Cardiac muscle cell (in vitro differentiated cells and primary cell): Measurements from ENCODE around the gene ETV4. TPM values are rescaled to one million over a fixed set of nuclear protein-coding genes. Genes with fewer than 3 reads are reported as not detected.

Experiments
- DNase-seq, 2 donors: peaks; one replicate each; pipeline versions ENCODE4 v3.0.0 to v3.0.0-alpha.2; 2010 to 2017; ENCODE audit warnings: low read depth in 1 of 2, low spot score in 1 of 2
- H3K27ac ChIP-seq: fragments of 200-600 bp; sonication (generic); 2 replicates; pipeline ENCODE4 v1.5.1; 2016
- H3K27me3 ChIP-seq: fragments of 200-600 bp; sonication (generic); 2 replicates; pipeline ENCODE4 v1.6.0; 2016; ENCODE audit warnings: control low read depth
- H3K36me3 ChIP-seq: fragments of 200-600 bp; sonication (generic); 2 replicates; pipeline ENCODE4 v1.5.1; 2016; ENCODE audit warnings: control low read depth
- H3K4me1 ChIP-seq: fragments of 200-600 bp; sonication (generic); 2 replicates; pipeline ENCODE4 v1.8.1; 2017; ENCODE audit warnings: low read depth, mild to moderate bottlenecking, mixed run types
- H3K4me3 ChIP-seq: fragments of 200-600 bp; sonication (generic); 2 replicates; pipeline ENCODE4 v1.5.1; 2016; ENCODE audit warnings: mild to moderate bottlenecking
- H3K9me3 ChIP-seq: fragments of 200-600 bp; sonication (generic); 2 replicates; pipeline ENCODE4 v1.5.1; 2017; ENCODE audit warnings: low read depth, mild to moderate bottlenecking, control low read depth
- CTCF ChIP-seq: IDR thresholded peaks from 2 replicates; pipeline ENCODE4 v1.5.1; 2012; ENCODE audit warnings: low read depth, mild to moderate bottlenecking, low read length
- polyA plus RNA-seq: library from polyadenylated mRNA; unstranded; fragments of >200 nt; fragmentation: Nextera tagmentation; extraction: Ambion mirVana; gene quantifications from 2 replicates; pipeline ENCODE4 v1.2.1, GENCODE V29; 2016
- total RNA-seq: library from RNA; depleted of rRNA; stranded (reverse); fragments of >200 nt; gene quantifications from 2 replicates; pipeline ENCODE4 v1.2.3, GENCODE V29; 2016

The ETV4 gene
- total and polyA plus RNA-seq, 2 experiments from 2014 or later: 1.3 to 2.4 TPM

GRCh38 chr17:43528319-43528987 is 17.7 kb downstream of the ETV4 start:
- Histone ChIP-seq H3K4me1 (peaks cover 15% of the 10 kb centered on the region), H3K9me3 (no peaks in the 10 kb centered on the region), H3K27ac (no peak overlapping the region), H3K36me3 (peaks cover 15% of the 10 kb centered on the region), H3K27me3 (no peaks in the 10 kb centered on the region), H3K4me3 (no peak overlapping the region)
- TF ChIP-seq CTCF: no peak
- DNase-seq: peak in 1 of 2 donors; percentile 60

- Histone ChIP-seq H3K9me3 (no peaks in the 10 kb centered on the region), H3K36me3 (peaks cover 19% of the 10 kb centered on the region), H3K27ac (no peak overlapping the region), H3K27me3 (no peaks in the 10 kb centered on the region), H3K4me3 (no peak overlapping the region), H3K4me1 (peaks cover 15% of the 10 kb centered on the region)
- no peak for TF ChIP-seq CTCF
- DNase-seq: no peak
Measured at GRCh38 chr17:43526886-43527648, 19.1 kb downstream of the ETV4 start.

GRCh38 chr17:43524945-43525575 is 21.1 kb downstream of the ETV4 start:
- Histone ChIP-seq H3K4me1 (peaks cover 4% of the 10 kb centered on the region), H3K36me3 (peaks cover 34% of the 10 kb centered on the region), H3K27me3 (no peaks in the 10 kb centered on the region), H3K9me3 (no peaks in the 10 kb centered on the region), H3K4me3 (no peak overlapping the region), H3K27ac (no peak overlapping the region)
- no peak for TF ChIP-seq CTCF
- peak in 1 of 2 donors; percentile 41 for DNase-seq

- peaks cover 58% of the 10 kb centered on the region for H3K36me3 ChIP-seq
- H3K27ac ChIP-seq: no peak overlapping the region
- DNase-seq: no peak
- H3K4me1 ChIP-seq: no peaks in the 10 kb centered on the region
- no peak overlapping the region for H3K4me3 ChIP-seq
- TF ChIP-seq CTCF: no peak
- no peaks in the 10 kb centered on the region for H3K27me3 ChIP-seq
- H3K9me3 ChIP-seq: no peaks in the 10 kb centered on the region
Measured at GRCh38 chr17:43521389-43521788, 24.8 kb downstream of the ETV4 start.

GRCh38 chr17:43517615-43518386 is 28.3 kb downstream of the ETV4 start:
- Histone ChIP-seq H3K36me3 (peaks cover 67% of the 10 kb centered on the region), H3K27me3 (no peaks in the 10 kb centered on the region), H3K4me1 (no peaks in the 10 kb centered on the region), H3K9me3 (no peaks in the 10 kb centered on the region), H3K27ac (no peak overlapping the region), H3K4me3 (no peak overlapping the region)
- TF ChIP-seq CTCF: no peak
- peak in 1 of 2 donors; percentile 63 for DNase-seq
